Measurements from ENCODE around the gene PCNA. TPM values are rescaled to one million over a fixed set of nuclear protein-coding genes. Genes with fewer than 3 reads are reported as not detected.

The PCNA gene
- total and polyA plus RNA-seq, 2 experiments from 2014 or later: 353 to 428 TPM

GRCh38 chr20:5156675-5157448, 37.1 kb upstream of the PCNA start:
- peaks cover 26% of the 10 kb centered on the region; the same call in 1 of the 2 replicates for H3K4me1 ChIP-seq (ENCODE audit: insufficient read depth)
- no peaks in the 10 kb centered on the region for H3K9me2 ChIP-seq (ENCODE audit: insufficient read depth)
- no peak overlapping the region for H3K4me3 Mint-ChIP-seq
- H3K4me3 ChIP-seq: no peak overlapping the region
- peaks cover 29% of the 10 kb centered on the region for H3K4me1 Mint-ChIP-seq
- H2AFZ ChIP-seq: no peak overlapping the region
- TF ChIP-seq REST (IDR thresholded peaks at IDR 0.05; ENCODE audit: unreplicated experiment) (no peak), JUNB (IDR thresholded peaks at IDR 0.05; ENCODE audit: unreplicated experiment) (no peak), ZNF462 (CRISPR knock-in tag; IDR thresholded peaks at IDR 0.05) (no peak), NANOG (IDR thresholded peaks at IDR 0.05; ENCODE audit: borderline replicate concordance) (no peak), CTCF (conservative IDR thresholded peaks at IDR 0.05; ENCODE audit: low read depth in 2 of 2) (no peak), ZNF331 (CRISPR knock-in tag; IDR thresholded peaks at IDR 0.05; ENCODE audit: low read depth) (no peak), POLR2AphosphoS5 (IDR thresholded peaks at IDR 0.05; ENCODE audit: low read depth) (no peak), EZH2 (IDR thresholded peaks at IDR 0.05; ENCODE audit: low read depth, unreplicated experiment) (no peak), ZNF114 (CRISPR knock-in tag; IDR thresholded peaks at IDR 0.05) (no peak), ETS1 (IDR thresholded peaks at IDR 0.05) (no peak), EZH2phosphoT487 (IDR thresholded peaks at IDR 0.05; ENCODE audit: unreplicated experiment) (no peak), STAT1 (IDR thresholded peaks at IDR 0.05; ENCODE audit: unreplicated experiment) (no peak), CREB1 (CRISPR knock-in tag; IDR thresholded peaks at IDR 0.05; ENCODE audit: low read depth) (no peak)
- ATAC-seq: no peak
- H3K27me3 Mint-ChIP-seq (ENCODE audit: insufficient read depth, low read depth, poor library complexity): peaks cover 1% of the 10 kb centered on the region
- H3K27ac ChIP-seq (ENCODE audit: low read depth): no peak overlapping the region
- H3K9me3 Mint-ChIP-seq: no peaks in the 10 kb centered on the region
- DNase-seq (ENCODE audit: low spot score): no peak
- H4K20me1 ChIP-seq (replicated peaks; ENCODE audit: insufficient read depth): peaks cover 2% of the 10 kb centered on the region
- H3K27ac Mint-ChIP-seq: no peak overlapping the region
- no peaks in the 10 kb centered on the region for H3K36me3 ChIP-seq (ENCODE audit: insufficient read depth)
- peaks cover 70% of the 10 kb centered on the region for H3K79me2 ChIP-seq (replicated peaks; ENCODE audit: insufficient read depth)
- H3K36me3 Mint-ChIP-seq (ENCODE audit: low read depth): no peaks in the 10 kb centered on the region
- no peak overlapping the region for H3K4me2 ChIP-seq
- H3F3A ChIP-seq (replicated peaks; ENCODE audit: low read depth): no peaks in the 10 kb centered on the region
- H3K27me3 ChIP-seq (ENCODE audit: insufficient read depth): no peaks in the 10 kb centered on the region
